HUDEP-2 (cell line): ENCODE results near the gene DDX21.
"Not testable (repeated sequence)": the region's sequence is repeated elsewhere in the genome, so short reads cannot be mapped to it uniquely, and the experiment has no call there.

Experiments
- DNase-seq, 76 experiments: peaks; one replicate each; lab custom pipeline; 2025; ENCODE audit not compliant: unreplicated experiment in 76 of 76; lab: John Stamatoyannopoulos, UW

The DDX21 gene

GRCh38 chr10:68955832-68956532 is at the start of gene DDX21:
Gene DDX21, plus strand, starts transcription at chr10:68956170. Its CDS starts 56 bp downstream, at chr10:68956226.
- DNase-seq: peak; percentile 31 to 91 (median 82)

DNA sequence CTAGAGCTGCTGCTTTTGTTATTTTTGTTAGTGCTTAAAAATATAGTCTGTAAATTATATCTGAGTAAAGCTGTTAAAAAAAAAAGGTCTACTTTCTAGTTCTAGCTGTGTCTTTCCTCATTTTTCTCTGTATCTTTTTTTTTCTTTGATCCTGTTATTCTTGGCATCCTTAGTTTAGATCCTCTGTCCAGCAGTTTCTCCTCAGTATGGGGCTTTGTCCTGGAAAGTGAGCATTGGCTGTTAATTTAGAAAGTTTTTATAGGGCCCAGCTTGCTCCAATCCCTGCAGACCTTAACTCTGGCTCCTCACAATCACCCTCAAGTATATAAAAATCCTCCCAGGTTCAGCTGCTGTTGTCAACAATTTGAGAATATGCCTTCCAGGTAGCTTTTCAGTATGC is 31.4 kb upstream of the DDX21 start:
- no peak for DNase-seq

- DNase-seq: no peak
Observed at GRCh38 chr10:68925489-68925888, 30.5 kb upstream of the DDX21 start.

DNA sequence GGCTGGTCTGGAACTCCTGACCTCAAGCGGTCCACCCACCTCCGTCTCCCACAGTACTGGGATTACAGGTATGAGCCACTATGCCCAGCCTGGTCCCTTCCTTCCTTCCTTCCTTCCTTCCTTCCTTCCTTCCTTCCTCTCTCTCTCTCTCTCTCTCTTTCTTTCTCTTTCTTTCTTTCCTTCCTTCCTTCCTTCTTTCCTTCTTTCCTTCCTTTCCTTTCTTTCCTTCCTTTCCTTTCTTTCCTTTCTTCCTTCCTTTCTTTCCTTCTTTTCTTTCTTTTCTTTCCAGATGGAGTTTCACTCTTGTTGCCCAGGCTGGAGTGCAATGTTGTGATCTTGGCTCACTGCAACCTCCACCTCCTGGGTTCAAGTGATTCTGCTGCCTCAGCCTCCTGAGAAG is 26.8 kb upstream of the DDX21 start:
- not testable (repeated sequence) for DNase-seq

- DNase-seq: not testable (repeated sequence)
Observed at GRCh38 chr10:68929888-68930287, 26.1 kb upstream of the DDX21 start.

DNA sequence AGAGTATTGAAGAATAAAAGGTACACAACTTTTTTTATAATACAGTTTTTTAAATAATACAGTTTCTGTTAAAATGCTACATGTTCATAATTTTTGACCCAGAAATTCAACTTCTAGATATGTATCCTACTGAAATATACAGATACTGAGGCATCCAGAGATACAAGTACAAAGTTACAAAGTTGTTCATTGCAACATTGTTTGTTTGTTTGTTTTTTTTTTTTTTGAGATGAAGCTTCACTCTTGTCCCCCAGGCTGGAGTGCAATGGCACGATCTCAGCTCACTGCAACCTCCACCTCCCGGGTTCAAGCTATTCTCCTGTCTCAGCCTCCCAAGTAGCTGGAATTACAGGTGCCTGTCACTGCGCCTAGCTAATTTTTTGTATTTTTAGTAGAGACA is 23.1 kb upstream of the DDX21 start:
- not testable (repeated sequence) for DNase-seq

DNA sequence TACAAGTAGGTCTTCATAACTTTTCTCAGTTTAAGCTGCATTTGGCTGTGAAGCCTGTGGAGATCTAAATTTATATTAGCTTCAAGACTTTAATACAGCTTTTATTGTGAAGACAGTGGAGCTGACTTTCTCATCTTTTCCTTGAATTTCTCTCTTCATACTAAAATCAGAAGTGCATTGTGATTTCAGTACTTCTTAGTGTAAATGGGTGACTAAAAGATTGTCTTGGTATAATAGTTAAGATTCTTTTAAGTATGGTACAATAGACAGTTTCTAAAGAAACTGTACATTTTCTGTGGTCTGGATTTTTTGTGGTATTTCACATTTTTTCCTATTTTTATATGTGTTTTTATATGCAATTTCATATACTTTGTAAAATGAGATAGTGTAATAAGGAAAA is 21.0 kb upstream of the DDX21 start:
- no peak for DNase-seq

DNA sequence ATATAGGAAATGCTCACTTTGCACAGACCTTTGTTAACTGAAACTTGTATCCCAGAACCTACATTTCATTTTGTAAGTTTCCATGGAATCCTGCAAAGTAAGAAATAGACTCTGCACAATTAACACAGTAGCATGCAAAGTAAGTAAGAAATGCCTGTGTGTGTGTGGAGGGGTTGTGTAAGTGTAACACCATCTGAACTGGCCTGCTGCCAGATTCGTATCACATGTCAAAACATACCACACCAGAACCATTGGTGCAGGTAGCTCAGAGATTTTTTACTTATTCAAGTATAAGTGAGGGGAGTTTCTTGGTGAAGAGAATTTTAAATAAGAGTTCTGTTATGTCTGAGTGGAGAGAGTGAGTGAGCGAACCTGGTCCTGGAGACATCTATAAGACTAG is 17.9 kb upstream of the DDX21 start:
- DNase-seq: peak in 1 of 76 experiments; percentile 4

GRCh38 chr10:68938884-68939283 is 17.1 kb upstream of the DDX21 start:
- DNase-seq: no peak

GRCh38 chr10:68940917-68941316 is 15.1 kb upstream of the DDX21 start:
- DNase-seq: not testable (repeated sequence)

GRCh38 chr10:68950598-68950997 is 5.4 kb upstream of the DDX21 start:
- no peak for DNase-seq

- DNase-seq: no peak
Observed at GRCh38 chr10:68954904-68955303, 1.1 kb upstream of the DDX21 start.

DNA sequence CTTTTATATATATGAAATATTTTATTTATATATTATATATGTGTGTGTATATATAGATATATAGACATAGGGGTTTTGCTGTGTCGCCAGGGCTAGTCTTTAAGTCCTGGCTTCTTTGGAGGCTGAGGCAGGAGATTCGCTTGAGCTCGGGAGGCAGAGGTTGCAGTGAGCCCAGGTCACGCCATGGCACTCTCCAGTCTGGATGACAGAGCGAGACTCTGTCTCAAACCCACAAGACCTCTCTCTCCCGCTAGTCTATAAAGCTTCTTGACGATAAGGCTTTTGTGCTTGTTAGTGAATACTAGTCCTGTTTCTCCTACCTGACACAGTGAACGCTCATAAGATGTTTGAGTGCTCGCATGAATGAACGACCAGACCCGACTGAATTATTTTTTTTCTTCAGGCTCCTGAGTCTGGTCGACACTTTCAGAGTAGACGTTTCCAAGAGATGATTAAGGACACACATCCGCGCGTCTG is 577 bp upstream of the DDX21 start:
- peak in 33 of 76 experiments; percentile 7 to 75 (median 39) for DNase-seq

DNA sequence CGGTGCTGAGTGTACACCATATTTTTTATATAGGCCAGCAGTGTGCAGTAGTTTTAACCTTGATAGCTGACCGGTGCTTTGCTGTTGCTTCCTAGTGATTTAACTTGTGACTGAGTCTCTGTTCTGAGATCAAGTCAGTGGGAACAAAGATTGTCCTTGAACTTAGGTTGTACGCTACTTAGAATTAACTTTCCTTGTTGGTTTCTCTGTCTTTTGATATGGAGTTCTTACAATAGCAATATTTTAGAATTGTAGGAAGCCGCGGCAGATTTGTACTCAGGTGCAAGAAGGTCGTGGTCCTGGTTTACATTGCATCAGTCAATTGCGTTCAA is 1.3 kb downstream of the DDX21 start:
- DNase-seq: no peak

DNA sequence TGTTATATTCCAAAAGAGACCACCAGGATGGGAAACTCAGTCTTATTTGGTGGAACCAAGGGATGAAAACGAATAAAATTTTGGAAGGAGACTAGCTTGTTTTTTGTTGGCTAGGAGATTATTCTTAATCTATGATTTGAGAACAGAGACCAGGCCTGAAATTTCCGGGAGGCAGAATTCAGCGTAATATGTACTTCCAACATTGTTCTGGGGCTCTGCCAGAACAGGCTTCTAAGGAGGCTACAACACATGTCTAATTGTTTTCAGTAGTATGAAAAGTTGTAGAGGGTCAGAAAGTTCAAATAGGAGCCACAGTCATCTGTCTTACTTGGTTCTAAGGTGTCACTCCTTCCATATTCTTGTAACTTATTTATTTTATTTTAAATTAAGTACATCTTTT is 1.7 kb downstream of the DDX21 start:
- DNase-seq: peak in 3 of 76 experiments; percentile 17 to 20 (median 17)

GRCh38 chr10:68959695-68960527 is 3.9 kb downstream of the DDX21 start:
- no peak for DNase-seq

DNA sequence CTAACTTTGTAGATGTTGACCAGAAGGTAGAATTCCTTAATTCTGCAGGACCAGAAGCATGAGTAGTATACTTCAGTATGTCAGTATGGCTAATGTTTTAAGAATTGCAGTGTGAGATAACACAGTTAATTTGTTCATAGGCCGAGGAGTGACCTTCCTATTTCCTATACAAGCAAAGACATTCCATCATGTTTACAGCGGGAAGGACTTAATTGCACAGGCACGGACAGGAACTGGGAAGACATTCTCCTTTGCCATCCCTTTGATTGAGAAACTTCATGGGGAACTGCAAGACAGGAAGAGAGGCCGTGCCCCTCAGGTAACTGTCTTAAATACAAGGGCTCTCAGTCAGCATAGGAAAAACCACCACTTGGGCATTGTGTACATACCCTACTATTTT is 7.2 kb downstream of the DDX21 start:
- DNase-seq: no peak

GRCh38 chr10:68973975-68974374 is 18.0 kb downstream of the DDX21 start:
- DNase-seq: no peak

GRCh38 chr10:68975936-68976473 is 20.0 kb downstream of the DDX21 start:
- DNase-seq: not testable (repeated sequence)

- DNase-seq: not testable (repeated sequence)
Observed at GRCh38 chr10:68979738-68980137, 23.8 kb downstream of the DDX21 start.

DNA sequence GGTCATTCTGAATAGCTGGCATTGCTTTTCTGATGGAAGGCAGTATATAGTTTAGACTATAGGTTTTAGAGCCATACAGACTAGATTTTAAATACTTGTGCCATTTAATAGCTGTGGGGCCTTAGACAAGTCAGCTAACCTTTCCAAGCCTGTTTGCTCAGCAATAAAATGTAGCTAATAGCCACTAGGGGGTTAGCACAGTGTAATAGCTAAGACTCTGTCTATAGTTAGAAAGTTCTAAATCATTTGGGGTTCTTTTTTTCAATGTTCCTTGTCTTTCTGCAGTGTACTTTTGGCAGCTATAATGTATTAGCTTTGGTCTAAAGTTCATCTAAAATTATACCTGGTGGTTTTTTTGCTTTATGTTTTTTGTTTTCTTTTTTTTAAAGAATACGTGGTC is 25.1 kb downstream of the DDX21 start:
- DNase-seq: no peak

DNA sequence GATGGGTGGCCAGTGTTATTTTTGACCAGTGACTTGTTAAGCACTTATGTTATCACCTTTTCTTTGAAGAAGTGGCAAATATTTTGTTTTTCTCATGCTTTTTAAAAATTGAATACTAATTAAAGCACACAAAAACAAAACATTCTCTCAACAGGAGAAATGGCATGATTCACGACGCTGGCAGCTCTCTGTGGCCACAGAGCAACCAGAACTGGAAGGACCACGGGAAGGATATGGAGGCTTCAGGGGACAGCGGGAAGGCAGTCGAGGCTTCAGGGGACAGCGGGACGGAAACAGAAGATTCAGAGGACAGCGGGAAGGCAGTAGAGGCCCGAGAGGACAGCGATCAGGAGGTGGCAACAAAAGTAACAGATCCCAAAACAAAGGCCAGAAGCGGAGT is 26.4 kb downstream of the DDX21 start:
- no peak for DNase-seq
